ENCODE data around the gene VGLL4.
A peak's percentile ranks its signal among the peaks of the same experiment; 100 is the strongest.

Gene VGLL4

DNA sequence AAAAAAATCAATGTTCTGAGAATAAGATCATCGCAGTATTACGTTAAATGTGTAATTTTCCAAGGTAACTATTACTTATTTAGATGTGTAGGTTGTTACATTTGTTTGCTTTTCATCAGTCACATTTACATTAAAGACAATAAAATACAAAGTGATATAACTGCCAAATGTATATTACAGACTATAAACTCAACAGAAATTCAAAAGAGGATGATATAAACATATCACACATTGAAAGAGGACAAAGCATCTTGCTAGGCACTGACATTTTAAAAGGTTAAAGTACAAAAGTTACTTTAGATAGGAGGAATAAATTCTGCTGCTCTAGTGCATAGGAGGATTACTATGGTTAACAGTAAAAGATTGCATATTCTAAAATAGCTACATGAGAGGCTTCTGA, 16.1 kb downstream of the VGLL4 start:
- no peak for DNase-seq (ENCODE audit: low read depth, low spot score)

DNA sequence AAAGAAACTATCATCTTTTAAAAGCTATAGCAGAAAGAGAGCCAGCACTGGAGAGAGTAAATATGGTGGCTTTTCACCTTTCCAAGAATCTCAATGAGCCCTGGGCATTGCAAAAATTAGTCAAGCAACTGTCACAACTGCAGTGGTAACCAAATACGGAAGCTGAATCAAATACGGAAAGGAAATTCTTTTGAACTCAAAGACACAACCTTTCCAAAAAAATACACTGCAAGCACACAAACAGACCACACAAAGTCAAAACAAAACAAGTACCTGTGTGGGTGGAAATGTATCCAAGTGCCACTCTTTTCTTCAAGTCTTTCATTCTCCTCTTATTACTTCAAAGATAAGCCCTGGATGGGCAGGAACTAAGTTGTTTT, 17.6 kb downstream of the VGLL4 start:
- no peak for DNase-seq (ENCODE audit: low read depth, low spot score)

DNA sequence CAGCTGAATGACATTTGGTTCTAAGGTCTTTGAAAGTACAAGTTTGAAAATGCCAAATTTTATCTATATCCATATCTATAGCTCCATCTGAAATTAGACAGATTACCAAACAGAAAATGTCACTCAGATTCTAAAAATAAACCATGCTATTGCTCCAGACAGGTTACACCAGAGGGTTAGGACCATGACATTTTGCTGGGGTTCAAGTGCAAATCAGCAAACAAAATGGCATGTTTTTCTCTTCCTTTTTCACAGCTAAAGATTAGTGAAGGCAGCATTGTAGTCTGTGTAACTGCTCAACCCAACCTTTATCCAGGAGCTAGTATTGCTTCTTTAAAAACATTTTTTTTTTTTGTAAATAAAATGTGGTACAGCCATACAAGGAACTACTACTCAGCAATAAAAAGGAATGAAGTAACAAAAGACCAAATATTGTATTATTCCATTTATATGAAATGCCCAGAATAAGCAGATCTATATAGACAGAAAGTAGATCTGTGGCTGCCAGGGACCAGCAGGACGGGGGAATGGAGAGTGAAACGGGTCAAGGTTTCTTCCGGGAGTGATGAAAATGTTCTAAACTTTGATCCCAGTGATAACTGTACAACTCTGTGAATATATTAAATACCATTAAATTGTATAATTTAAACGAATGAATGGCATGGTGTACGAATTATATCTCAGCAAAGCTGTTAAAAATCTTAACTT, 18.2 kb downstream of the VGLL4 start:
- DNase-seq (ENCODE audit: low read depth, low spot score): no peak

DNA sequence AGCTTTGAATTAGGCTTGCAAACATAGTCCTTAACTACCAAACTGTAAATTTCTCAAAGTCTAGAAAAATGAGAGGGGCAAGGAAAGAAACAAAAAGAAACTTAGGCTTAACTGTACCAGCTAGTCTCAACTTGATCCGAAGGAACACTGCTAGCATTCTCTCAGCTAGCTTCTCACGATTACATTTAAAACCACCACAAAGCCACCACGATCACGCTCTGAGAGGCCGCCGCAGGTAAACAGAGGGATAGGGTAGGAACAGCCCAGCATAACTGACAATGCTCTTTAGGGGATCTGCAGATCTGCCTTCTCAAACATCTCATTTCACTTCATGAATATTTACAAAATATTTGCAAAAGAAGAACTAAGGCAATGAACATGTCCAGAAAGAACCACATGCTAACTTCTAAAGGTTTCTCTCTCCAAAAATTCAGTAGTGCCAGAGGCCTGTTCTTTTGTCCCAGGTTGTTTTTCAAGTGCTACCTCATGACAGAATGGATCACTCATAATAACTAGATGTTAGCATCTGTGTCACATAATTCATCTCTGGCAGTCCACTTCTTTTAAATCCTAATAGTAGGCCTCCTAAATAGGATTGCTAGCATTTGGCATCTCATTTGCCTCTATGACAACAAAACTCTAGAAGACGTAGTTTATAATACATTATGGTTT, 18.9 kb downstream of the VGLL4 start:
- no peak for DNase-seq (ENCODE audit: low read depth, low spot score)

DNA sequence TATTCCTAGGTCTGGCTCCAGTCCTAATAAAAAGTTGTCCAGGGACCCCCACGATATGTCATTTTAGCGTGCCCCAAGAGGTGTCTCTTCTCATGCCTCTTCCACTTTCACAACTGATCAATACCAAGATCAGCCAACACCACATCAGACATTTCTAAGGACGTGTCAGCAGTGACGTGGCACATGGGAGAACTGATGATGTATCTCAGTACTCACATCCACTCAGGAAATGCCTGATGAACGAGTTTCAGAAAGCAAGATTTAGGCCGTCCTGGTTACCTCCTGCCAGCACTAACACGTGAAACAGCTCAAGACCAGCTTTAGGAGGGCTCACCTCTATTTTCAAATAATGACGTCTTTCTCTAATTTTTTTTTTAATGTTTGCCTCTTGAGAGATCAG, 19.6 kb downstream of the VGLL4 start:
- peak; percentile 53 for DNase-seq (ENCODE audit: low read depth, low spot score)

DNA sequence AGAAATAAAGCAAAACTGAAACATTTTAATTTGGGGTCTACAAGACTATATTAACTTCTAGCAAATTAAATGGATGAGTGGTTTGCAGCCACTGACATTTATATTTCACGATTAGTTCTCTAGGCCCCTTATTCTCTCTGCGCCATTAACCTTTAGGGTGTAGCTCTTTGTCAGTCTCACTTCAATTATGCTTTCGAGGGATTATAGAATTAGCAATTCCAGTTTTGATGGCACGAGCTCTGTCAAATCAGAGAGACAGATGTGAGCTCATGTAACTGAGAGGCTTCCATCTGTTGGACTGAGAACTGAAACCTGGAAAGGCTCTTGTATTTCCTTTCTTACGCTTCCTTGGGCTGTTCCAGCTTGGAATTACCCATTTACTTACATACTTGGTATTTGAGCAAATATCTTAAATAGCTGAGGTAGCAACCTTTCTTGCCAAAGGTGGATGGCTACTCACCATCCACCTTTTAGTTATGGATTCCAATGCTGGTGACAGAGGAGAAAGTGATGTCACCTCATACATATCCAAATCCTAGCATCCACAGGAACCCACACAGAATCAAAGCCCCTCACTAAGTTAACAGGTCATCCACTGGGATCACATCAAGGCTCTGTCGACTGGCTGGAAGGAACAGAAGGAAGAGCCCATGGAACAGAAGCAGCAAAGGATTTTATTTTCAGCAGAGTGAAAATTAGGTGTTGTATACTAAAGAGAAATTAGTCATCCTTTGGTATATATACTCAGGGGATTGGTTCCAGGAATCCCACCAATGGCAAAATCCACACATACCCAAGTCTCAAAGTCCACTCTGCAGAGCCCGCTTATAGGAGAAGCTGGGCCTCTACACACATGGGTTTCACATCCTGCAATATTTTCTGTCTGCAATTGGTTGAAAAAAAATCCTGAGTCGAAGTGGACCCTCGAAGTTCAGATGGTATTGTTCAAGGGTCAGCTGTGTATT, 20.8 kb downstream of the VGLL4 start:
- DNase-seq (ENCODE audit: low read depth, low spot score): no peak

DNA sequence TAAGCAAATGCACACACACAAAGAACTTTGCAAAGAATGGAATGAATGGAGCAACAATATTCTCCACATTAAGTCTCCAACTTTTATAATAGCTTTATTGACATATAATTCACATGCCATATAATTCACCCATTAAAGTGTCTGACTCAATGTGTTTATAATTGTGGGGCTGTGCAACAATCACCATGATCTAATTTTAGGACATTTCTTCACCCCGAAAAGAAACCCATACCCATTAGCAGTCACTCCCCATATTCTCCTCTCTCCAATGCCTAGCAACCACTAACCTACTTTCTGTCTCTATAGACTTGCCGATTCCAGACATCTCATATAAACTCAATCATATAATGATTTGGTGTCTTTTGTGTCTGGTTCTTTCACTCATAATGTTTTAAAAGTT, 22.6 kb downstream of the VGLL4 start:
- no peak for DNase-seq (ENCODE audit: low read depth, low spot score)

DNA sequence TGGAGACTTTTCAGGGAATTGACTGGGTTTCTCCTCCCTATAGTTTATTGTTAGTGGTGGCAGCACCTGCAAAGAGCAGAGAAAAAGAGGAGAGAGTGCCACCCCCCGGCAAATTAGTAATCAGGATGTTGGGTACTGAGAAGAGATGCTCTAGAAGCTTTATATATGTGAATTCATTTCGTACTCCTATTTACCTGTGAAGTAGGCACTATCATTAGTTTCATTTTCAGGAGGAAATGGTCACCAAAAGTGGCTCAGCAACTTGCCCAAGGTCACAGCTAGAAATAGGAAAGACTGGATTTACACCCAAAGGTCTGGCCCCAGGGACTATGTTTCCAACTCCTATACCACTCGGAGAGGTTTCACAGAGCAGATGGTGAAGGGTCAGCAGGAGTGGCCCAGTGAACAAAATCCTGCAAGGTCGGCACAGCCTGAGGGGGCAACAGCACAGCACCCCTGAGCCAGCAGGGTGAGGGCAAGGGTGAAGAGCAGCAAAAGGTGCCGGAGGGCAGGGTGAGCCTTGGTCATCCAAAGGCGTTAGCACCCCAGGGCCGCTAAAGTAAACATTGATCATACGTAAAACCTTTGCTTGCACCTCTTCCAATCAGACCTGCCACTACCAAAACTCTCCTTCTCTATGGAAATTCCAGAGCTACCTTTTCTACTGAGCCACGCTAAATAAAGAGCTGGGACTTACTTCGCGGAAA, 23.6 kb downstream of the VGLL4 start:
- DNase-seq (ENCODE audit: low read depth, low spot score): no peak

DNA sequence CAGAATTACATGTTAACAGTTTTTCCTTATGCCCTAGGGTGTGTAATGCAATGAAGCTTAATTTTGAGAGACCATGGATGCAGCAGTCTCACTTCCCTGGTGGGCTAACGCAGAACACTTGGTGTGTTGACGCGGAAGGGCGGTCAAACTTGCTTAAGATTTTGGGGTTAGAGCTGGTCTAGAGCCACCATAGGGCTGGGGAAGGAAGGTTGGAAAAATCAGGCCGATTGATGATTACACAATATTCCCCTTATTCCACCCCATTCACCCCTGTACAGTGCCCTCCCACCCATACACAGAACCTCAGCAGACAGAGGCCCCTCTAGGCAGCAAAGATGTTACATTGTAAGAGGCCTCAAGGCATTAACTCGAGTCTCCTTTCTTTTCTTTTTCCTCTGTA, 24.3 kb downstream of the VGLL4 start:
- no peak for DNase-seq (ENCODE audit: low read depth, low spot score)

DNA sequence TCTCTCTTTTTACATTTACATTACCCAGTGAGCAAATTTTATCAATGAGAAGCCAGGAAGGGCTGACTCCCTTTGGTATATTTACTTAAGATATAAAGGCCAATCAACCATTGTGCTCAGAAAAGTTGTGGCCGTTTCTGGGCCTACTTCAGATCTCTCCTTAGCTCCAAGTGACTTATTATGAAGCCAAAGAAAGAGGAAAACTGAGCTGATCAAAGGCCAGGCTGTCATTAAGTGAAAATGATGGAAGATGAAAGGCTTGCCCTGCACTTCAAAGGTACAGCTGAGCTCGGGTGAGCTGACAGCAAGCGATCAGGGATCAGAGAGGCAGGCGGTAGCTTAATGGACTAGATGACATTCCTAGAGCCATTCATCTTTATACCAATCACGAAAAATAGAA, 24.8 kb downstream of the VGLL4 start:
- DNase-seq (ENCODE audit: low read depth, low spot score): no peak

DNA sequence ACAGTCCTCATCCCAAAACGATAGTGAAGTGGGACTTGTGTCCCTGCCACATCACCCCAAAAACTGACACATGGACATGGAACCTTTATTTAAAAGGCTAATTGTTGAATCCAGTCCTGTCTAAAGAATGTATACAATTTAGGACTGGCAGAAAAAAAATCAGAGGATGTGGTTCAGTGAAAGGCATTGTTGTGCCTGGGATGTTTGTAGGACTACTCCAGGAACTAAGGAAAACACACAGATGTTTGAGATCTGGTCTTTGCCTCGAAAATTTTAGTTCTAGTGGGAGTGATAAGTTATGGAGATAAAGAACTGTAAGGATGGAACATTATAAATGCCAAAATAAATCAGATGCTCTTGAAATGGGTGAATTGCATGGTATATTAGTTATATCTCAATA, 27.2 kb downstream of the VGLL4 start:
- DNase-seq (ENCODE audit: low read depth, low spot score): no peak

DNA sequence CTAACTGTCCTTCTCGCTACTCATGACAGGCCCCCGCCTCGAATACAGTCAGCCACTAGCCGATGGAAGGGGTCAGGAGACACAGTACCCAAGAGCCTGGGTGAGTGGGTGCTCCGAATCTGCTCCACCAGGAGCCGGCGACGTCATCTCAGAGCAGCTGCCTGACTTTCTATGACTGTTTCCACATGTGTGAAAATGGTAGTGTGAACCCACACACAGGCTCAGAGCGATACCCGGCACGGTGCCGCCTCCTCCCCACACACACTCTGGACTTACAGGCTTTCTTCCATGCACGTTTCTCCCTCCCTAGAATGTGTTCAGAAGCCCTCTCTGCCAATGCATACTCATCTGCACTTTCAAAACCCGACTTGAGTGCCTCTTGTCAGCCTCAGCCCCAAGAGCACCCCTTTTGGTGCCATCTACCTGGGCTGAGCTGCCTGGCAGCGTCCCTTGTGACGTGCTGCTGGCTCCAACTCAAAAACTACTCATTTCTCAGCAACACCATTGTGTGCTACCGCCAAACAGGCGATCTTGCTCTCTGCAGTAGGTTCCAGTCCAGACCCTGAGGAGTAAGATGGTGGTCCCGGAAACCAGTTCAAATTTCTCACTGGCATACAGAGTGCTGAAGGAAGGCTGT, 29.7 kb downstream of the VGLL4 start:
- no peak for DNase-seq (ENCODE audit: low read depth, low spot score)

DNA sequence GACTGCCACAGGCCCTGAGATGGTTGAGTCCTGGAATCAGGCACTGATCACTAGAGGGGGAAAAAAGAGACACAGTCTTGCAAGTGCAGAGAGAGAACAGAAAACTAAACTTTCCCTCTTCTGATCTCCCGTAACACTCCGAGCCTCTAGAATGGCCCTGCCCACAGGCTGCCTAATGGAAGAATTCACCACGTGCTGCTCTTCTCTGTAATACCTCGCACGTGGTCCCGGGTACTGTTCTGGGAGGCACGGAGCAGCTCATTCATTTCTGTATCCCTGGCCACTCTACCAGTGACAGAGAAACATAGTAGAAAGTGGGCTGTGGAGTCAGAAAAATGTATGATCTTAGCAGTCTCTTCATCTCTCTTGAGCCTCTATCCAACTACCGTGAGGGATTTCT, 30.4 kb downstream of the VGLL4 start:
- DNase-seq (ENCODE audit: low read depth, low spot score): no peak

DNA sequence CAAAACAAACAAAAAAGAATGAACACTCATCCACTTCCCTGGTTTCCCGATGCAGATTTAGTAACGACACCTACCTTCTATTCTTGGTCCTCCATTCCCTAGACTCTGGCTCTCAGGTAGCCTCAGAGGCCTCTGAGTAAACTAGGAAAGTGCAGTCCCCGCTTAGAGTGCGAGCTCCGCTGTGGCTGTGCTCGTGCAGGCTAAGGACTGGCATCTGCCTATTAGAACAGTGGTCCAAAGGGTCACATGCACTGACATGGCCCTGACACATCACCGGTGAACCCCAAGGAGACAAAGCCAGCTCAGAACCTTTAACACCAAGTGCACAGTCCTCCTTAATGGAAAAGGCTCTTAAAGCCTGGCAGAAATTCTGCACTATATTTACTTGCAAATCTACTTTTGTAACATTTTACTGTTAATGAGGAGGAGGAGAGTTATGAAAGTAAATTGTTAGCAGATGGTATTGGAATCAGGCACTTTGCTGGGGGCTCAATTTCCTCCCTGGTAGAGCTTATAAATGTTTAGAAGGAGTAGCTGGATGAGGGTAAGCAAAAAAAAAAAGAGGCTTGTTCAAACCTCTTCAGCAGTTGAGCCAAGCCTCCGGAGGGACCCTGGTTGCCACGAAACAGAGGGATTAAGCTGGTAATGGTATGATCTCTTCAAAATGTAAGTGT, 31.1 kb downstream of the VGLL4 start:
- no peak for DNase-seq (ENCODE audit: low read depth, low spot score)

DNA sequence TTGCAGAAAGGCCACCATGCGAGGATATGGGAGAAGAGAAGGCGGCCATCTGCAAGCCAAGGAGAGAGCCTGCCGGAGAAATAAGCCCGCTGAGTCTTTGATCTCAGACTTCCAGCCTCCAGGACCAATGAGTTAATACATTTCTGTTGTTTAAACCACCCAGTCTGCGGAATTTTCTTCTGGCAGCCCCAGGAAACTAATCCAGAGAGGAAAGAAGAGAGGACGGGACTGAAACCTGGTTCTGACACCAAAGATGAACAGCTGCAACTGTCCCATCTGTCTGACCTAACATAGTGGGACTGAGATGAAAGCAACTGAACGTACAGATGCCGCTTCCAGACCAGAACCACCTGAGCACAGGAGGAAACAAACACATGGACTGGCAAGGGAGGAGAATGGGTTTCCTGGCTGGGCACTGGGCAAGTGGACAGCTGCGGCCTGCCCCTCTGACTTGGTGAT, 32.3 kb downstream of the VGLL4 start:
- no peak for DNase-seq (ENCODE audit: low read depth, low spot score)

DNA sequence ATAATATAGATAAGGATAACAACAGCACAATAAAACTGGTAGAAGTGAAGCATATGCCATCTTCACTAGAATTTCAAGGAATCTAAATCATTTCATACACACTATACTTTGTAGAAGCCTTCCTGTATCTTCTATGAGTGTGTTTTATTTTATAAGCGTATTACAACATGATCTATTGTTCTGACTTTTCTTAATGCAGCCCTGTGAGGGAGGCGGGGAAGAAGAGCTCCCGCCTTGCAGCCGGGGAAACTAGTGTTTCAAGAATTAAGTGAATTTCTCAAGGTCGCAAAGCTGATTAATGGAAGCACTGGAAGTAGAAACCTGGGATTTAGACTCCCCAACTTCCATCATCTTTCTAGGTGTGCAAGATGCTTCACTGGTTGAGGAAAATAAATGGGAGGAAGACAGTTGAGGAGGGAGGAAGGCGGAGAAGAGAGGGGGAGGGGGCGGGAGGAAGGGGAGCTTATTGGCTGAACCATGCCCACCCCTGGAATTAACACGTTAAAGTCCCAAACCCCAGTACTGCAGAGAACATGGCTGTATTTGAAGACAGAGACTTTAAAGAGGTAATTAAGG, 32.9 kb downstream of the VGLL4 start:
- DNase-seq (ENCODE audit: low read depth, low spot score): no peak

DNA sequence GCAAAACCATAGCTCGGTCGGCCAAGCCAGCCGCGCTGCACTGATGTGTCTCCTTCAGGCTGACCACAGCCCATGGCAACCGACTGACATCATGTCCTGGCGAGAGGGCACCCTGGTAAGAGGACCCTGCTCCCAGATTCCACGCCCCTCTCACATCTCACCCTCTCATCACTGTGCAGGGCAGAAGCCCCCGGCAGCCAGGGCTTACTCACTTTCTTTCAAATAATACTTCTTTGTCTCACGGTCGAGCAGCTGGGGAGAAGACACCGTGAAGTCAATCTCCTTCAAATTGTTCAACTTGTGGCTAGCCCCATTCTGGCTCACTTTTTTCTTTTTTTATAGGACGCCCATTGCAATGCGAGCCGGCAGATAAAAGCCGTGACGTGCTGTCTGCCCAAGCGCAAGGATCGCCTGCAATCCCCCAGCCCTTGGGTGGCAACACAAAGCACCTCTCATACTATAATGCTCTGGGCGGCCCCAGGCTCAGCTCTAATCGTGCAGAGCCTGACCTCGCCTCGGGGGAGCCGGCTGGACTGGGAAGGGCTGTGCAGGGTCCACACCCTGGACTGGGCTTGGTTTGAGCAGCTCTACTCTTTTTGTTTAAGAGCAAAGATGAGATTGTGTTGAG, 33.6 kb downstream of the VGLL4 start:
- no peak for DNase-seq (ENCODE audit: low read depth, low spot score)

DNA sequence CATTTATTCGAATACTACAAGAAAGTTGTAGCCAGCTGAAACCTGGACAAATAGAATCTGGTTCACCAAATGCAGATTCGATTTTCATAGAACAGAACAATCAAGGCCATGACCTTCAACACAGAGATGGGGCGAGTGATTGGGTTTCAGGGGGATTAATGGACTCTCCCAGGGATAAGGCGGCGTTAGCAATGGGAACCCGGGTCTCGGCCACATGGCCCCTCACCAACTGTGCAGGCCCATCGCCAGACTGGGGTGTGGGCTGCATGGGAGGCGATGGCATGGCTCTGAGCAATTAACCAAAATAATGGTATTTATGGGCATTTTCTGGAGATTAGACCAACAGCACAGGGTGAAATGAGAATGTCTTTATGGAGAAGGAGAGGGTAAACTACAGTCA, 34.2 kb downstream of the VGLL4 start:
- DNase-seq (ENCODE audit: low read depth, low spot score): no peak

DNA sequence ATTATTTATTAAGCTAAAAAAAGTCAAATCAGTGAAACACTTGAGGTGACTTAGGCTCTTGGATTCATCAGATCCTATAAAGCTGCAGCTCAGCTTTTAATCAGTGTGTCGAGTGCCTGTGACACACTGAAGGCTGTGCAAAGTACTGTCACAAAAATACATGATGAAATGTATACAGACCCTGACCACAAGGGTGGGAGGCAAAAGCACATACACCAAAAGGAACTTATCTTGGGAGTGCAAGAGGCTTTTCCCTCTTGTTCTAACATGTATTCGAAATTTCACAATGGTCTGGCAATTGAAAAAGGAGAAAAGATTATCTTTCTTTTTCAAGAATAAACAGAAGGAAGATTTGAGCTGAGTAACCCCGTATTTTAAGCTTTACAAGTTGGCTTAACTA, 35.9 kb downstream of the VGLL4 start:
- DNase-seq (ENCODE audit: low read depth, low spot score): no peak

DNA sequence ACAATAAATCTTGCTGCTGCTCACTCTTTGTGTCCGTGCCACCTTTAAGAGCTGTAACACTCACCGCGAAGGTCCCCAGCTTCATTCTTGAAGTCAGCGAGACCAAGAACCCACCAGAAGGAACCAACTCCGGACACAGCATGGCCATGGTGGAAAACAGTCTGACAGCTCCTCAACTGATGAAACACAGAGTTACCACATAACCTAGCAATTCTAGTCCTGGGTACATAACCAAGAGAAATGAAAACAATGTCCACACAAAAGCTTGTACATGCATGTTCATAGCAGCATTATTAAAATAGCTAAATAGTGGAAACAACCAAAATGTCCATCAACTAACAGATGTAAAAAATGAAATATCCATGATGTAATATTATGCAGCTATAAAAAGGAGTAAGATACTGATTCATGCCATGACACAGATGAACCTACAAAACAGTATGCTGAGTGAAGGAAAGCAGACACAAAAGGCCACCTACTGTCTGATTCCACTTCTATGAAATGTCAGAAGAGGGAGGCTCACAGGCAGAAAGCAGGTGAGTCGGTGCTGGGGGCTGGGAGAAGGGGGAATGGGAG, 36.8 kb downstream of the VGLL4 start:
- no peak for DNase-seq (ENCODE audit: low read depth, low spot score)
